ENCODE data around the gene CACNG1.
A peak's percentile ranks its signal among the peaks of the same experiment; 100 is the strongest.
"Not testable (repeated sequence)": the region's sequence is repeated elsewhere in the genome, so short reads cannot be mapped to it uniquely, and the experiment has no call there.

Gene CACNG1

DNA sequence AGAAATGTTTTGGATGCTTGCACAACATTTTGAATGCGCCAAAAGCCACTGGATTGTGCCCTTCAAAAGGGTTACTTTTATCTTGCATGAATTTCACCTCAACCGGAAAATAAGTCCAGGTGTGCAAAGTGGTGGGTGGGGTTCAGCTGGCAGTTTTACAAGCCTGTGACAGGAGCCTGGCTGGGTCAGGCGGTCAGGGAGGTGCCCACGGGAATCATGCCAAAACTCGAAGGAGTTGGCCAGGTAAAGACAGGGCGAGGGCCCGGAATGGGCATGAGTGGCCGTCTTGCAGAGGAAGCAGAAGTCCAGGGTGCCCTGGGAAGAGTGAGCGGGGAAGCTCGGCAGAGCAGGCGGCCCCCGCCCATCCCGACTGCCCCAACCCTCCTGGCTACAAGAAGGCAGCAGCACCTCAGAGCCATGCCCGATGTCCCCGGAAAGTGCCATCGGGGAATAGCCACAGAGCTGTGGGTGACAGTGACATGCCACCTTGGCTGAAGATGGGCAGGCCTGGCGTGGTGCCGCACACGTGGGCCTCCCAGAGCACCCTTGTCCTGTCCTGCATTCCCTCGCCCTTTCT, 19.1 kb upstream of the CACNG1 start:
- DNase-seq (ENCODE audit: low spot score) = no peak
- FAIRE-seq = no peak

- DNase-seq (ENCODE audit: low spot score) (no peak), FAIRE-seq (no peak)
Measured at GRCh38 chr17:67026341-67026740, 18.0 kb upstream of the CACNG1 start.

- peak; percentile 49 for DNase-seq (ENCODE audit: low spot score)
- peak; percentile 61 for FAIRE-seq
Measured at GRCh38 chr17:67027031-67027628, 17.2 kb upstream of the CACNG1 start.

GRCh38 chr17:67030641-67031040, 13.7 kb upstream of the CACNG1 start:
- DNase-seq (ENCODE audit: low spot score) (no peak), FAIRE-seq (no peak)

GRCh38 chr17:67032382-67032781, 12.0 kb upstream of the CACNG1 start:
- no peak for DNase-seq (ENCODE audit: low spot score)
- FAIRE-seq = no peak

DNA sequence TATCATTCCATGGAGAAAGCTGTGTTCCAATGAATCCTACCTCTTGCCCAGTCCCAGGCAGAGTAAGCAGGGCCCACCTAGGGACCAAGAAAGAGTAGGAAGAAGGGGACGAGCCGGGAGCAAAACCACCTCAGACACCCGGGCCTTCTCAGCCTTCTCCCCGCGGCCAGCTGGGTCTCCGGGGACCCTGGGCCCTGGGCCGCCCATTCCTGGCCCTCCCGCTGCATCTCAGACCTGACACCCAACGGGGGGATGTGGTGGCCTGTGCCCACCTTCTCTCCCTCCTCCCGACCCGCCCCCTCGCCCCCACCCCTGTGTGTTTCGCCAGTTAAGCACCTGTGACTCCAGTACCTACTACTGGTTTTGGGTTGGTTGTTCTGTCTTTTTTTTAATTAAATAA, 11.4 kb upstream of the CACNG1 start:
- FAIRE-seq (no peak), DNase-seq (ENCODE audit: low spot score) (no peak)

DNA sequence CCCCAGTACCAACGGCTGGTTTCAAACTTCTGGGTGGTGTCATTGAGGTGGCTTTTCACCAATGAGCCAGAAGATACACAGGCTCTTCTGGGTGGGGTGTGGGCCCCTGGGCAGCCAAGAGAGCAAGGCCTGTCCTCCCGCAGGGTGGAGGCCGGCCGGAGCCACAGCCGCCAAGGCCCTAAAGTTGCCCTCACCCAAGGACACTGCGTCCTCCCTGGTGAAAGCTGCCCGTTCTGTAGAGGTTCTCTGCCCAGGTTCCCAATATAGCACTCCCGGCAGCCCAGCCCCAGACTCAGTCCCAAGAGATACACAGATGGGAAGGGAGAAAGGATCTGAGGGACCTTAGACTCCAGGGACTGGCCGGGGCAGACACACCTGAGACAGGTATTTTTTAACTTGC, 10.7 kb upstream of the CACNG1 start:
- no peak for FAIRE-seq
- DNase-seq (ENCODE audit: low spot score) = no peak

GRCh38 chr17:67035131-67036083, 8.9 kb upstream of the CACNG1 start:
- DNase-seq (ENCODE audit: low spot score) = no peak

DNA sequence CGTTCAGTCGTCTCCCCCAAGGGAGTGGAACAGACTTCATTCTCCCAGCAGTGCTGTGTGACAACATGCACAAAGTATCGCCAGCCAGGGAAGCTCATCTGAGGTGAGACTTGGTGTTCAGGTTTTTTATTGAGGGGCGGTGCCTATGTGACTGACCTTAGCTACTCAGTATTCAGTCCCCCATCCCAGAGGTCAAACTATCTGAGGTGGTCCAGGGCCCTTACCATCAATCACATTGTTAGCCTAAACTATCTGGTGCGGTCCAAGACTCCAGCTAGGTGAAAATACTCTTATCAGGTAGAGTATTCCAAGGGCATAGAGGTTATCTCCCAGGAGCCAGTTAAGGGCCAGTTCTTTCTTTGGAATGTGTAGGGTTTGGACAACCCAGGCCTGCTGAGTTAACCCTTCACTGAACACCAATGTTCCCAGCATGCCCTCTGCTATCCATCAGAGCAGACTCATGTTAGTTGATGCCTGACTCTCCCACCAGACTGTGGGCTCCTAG, 5.4 kb upstream of the CACNG1 start:
- DNase-seq (ENCODE audit: low spot score) (no peak), FAIRE-seq (no peak)

More at GRCh38 chr17:67035131-67036083, 8.9 kb upstream of the CACNG1 start:
- no peak for FAIRE-seq

DNA sequence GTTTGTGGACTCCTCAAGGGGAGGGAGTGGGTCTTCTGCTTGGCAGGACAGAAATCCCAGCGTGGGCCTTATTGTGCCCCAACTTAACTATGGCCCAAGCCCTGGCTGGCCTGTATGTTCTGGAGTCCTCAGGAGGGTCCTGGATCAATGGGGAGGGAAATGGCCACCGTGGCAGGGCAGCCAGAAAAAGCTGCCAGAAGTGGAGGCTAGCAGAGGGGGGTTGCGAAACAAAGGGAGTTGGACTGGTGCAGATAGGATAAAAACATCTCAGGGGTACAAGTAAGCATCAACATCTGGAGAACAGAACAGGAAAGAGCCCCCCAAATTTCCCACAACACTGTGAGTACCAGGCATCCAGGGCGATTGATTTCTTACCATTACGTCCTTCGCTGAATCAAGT, 3.7 kb upstream of the CACNG1 start:
- no peak for DNase-seq (ENCODE audit: low spot score)
- FAIRE-seq = no peak

DNA sequence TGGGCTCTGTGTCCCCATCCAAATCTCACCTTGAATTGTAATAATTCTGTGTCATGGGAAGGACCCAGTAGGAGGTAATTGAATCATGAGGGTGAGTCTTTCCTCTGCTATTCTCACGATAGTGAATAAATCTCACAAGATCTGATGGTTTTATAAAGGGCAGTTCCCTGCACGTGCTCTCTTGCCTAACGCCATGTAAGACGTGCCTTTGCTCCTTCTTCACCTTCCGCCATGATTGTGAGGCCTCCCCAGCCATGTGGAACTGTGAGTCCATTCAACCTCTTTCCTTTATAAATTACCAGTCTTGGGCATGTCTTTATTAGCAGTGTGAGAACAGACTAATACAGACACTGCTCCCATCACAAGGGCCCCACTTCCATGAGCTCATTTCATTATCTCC, 3.2 kb upstream of the CACNG1 start:
- peak; percentile 42 for FAIRE-seq
- not testable (repeated sequence) for DNase-seq (ENCODE audit: low spot score)

DNA sequence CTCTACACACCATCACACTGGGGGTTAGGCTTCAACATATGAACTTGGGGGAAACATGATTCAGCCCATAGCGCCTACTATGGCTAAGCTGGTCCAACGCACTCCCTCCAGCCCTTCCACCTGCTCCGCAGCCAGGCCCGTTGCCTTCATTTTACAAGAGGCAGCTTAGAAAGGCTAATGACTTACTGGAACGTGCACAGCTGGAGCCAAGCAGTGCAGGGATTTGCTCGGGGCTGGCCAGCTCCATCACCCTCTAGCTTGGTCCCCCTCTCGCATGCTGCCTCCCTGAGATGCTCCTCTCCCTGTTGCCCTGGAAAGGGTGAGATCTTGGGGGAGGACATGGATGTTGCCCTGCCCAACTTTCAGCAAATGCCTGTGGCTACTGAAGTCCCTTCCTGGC, 2.8 kb upstream of the CACNG1 start:
- DNase-seq (ENCODE audit: low spot score) (no peak), FAIRE-seq (no peak)

- FAIRE-seq (peak; percentile 17), DNase-seq (ENCODE audit: low spot score) (no peak)
Measured at GRCh38 chr17:67041941-67042899, 2.1 kb upstream of the CACNG1 start.

DNA sequence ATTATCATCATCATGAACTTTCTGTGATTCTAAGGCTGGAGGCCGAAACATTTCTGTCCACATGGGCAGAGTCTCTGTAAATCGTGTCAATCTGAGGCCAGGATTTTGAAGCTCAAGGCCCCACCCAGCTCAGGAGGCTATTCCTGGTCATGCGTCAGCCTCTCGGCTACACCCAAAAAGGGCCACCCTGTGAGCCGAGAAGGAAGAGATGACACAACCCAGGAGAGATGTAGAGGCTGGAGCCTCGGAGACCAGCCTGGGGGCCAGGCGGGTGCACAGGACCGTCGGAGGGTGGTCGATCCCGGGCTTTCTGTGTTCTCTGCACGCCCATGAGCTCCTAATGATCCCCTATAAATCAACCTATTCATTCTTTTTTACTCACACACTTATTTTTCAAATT, 1.1 kb upstream of the CACNG1 start:
- FAIRE-seq = no peak
- DNase-seq (ENCODE audit: low spot score) = no peak

DNA sequence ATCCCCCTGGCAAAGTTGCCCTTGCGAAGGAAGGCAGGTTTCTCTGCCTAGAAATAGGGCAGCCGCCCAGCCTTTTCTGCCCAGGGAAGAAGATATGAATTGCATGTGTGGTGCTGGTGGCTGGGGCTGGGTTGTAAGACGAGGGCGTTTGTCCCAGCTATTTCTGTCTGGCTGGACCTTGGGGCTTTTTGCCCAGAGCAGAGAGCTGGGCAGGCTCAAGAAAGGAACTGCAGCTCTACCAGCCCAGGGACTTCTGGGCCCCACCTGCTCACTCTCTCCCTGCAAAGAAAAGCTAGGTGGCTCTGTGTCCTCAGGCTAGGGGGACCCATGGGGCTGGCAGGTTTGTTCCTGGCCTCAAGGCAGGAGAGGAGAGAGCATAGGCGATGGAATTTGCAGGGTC, 586 bp downstream of the CACNG1 start:
- FAIRE-seq (no peak), DNase-seq (ENCODE audit: low spot score) (no peak)

GRCh38 chr17:67046398-67046797, 2.0 kb downstream of the CACNG1 start:
- DNase-seq (ENCODE audit: low spot score) = no peak

DNA sequence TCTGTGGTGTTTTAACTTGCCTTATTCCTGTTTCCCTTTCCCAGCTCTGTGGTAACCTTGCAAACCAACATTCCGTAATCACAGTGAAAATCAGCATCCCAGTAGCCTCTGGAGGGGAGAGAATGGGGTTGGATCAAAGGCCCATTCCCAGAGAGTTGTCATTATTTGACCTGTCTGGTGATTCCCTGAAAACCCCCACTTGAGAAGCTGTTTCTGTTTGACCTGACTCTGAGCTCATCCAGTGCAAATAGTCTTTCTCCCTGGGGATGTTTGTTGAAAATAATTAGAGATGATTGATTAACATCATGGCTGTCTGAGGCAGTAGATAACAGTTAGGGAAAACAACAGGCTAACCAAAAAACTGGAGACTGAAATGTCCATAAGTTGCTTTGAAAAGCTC, 3.0 kb downstream of the CACNG1 start:
- DNase-seq (ENCODE audit: low spot score) (no peak), FAIRE-seq (no peak)

More at GRCh38 chr17:67046398-67046797, 2.0 kb downstream of the CACNG1 start:
- FAIRE-seq = no peak

DNA sequence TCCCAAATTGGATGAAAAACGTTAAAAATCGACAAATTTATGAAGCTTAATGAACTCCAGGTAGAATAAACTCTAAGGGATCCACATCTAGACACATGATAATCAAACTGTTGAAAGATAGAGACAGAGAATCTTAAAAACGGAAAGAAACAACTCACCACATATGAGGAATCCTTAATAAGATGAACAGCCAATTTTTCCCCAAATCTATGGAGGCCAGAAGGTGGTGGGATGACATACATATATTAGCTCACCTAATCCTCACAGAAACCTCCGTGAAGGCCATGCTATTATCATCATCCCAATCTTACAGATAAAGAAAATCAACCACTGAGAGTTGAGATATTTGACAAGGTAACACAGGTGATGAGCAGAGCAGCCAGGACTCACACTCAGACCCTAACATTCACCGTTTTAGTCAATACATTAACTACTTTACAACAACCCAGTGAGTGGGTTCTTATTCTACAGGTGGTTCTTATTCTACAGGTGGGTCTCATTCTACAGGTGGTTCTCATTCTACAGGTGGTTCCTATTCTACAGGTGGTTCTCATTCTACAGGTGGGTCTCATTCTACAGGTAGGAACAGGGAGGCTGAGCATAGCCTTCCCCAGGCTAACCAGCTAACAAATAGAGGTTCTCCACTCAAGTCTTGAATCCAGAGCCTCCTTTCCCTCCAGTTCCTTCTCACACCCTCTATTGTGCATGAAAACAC, 4.8 kb downstream of the CACNG1 start:
- DNase-seq (ENCODE audit: low spot score) (no peak), FAIRE-seq (no peak)

DNA sequence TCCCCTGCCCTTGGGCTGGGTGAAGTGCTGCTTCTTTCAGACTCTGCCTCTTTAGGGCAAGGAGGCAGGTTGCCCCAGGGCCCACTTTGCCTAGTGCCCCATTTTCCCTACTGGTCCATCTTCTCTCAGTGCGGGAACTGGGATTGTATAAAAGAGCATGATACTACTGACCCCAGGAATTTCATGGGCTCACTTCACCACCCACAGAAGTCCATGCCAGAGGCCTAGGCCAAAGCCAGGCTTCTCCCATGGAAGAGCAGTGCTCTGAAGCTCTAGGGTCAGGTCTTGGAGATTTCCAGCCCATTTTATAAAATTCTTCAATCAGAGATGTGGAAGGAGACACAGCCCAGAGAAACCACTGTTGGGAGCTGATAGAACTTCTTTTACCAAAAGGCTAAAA, 5.7 kb downstream of the CACNG1 start:
- FAIRE-seq (no peak), DNase-seq (ENCODE audit: low spot score) (no peak)

GRCh38 chr17:67050471-67051154, 6.3 kb downstream of the CACNG1 start:
- FAIRE-seq (no peak), DNase-seq (ENCODE audit: low spot score) (no peak)

Measured in urothelium cell line (cell line).